Gastrocnemius medialis (tissue), 4 donors: ENCODE measurements around the gene XRCC3.

Experiments
- CTCF ChIP-seq, 5 experiments: fragments of 450-650 bp in 3 of 5; fragments of 200-600 bp in 2 of 5; sonication (generic) in 2 of 5; IDR thresholded peaks in 4 of 5; conservative IDR thresholded peaks in 1 of 5; 1 replicate in 4 of 5; 2 replicates in 1 of 5; pipeline ENCODE4 v1.5.1; 2016 to 2019; ENCODE audit warnings: antibody characterized with exemption in 5 of 5, mild to moderate bottlenecking in 3 of 5, moderate library complexity in 3 of 5
- POLR2A ChIP-seq, 2 donors: fragments of 450-650 bp; IDR thresholded peaks; one replicate each; pipeline ENCODE4 v1.6.1; 2017; ENCODE audit warnings: antibody characterized with exemption in 2 of 2, mild to moderate bottlenecking in 2 of 2, moderate library complexity in 2 of 2

- TF ChIP-seq CTCF (IDR thresholded peaks at IDR 0.05 in 4 of 5, conservative IDR thresholded peaks at IDR 0.05 in 1 of 5) (no peak), POLR2A (IDR thresholded peaks at IDR 0.05) (no peak)
These were observed 18.4 kb upstream of the XRCC3 start for GRCh38 chr14:103733651-103734050.
